ENCODE results near the gene PALD1. TPM values are rescaled to one million over a fixed set of nuclear protein-coding genes. Genes with fewer than 3 reads are reported as not detected.

The PALD1 gene
- total RNA-seq, 1 donor from 2014 or later: 1.8 TPM

- TF ChIP-seq EZH2 (IDR thresholded peaks at IDR 0.05; ENCODE audit: insufficient read depth, low read length) (no peak), CTCF (IDR thresholded peaks at IDR 0.05; ENCODE audit: insufficient read depth, low read depth, low read length) (no peak)
- H3K4me3 ChIP-seq (ENCODE audit: insufficient read depth, low read depth, low read length): no peak overlapping the region
- H3K4me1 Mint-ChIP-seq (ENCODE audit: low read depth, unreplicated experiment): peaks cover 8% of the 10 kb centered on the region
- H3K27me3 Mint-ChIP-seq (ENCODE audit: low read depth, unreplicated experiment): peaks cover 3% of the 10 kb centered on the region
- no peak overlapping the region for H3K27ac ChIP-seq (ENCODE audit: low read depth, low read length)
- no peak overlapping the region for H3K27ac Mint-ChIP-seq (ENCODE audit: unreplicated experiment)
- no peaks in the 10 kb centered on the region for H3K27me3 ChIP-seq (ENCODE audit: insufficient read depth, low read length)
- no peak overlapping the region for H3K9ac ChIP-seq (ENCODE audit: low read length)
- no peaks in the 10 kb centered on the region for H3K36me3 Mint-ChIP-seq (ENCODE audit: low read depth, unreplicated experiment)
- no peak for DNase-seq (ENCODE audit: low read depth)
- peaks cover 3% of the 10 kb centered on the region for H3K4me1 ChIP-seq (ENCODE audit: insufficient read depth, low read length)
- FAIRE-seq: no peak
- no peaks in the 10 kb centered on the region for H3K9me3 Mint-ChIP-seq (ENCODE audit: unreplicated experiment)
- no peaks in the 10 kb centered on the region for H3K36me3 ChIP-seq (ENCODE audit: insufficient read depth, low read length)
- no peak overlapping the region for H3K4me2 ChIP-seq (ENCODE audit: low read length)
- no peaks in the 10 kb centered on the region for H3K9me3 ChIP-seq (ENCODE audit: insufficient read depth, low read depth, low read length)
- H2AFZ ChIP-seq (ENCODE audit: low read depth, low read length): no peak overlapping the region
- H4K20me1 ChIP-seq (ENCODE audit: insufficient read depth, low read length): no peaks in the 10 kb centered on the region
- H3K79me2 ChIP-seq (ENCODE audit: insufficient read depth, low read length): no peaks in the 10 kb centered on the region
- H3K4me3 Mint-ChIP-seq (ENCODE audit: unreplicated experiment): no peak overlapping the region
Measured at GRCh38 chr10:70504521-70505358, 26.2 kb downstream of the PALD1 start.

- H3K9me3 Mint-ChIP-seq (ENCODE audit: unreplicated experiment): no peaks in the 10 kb centered on the region
- H3K27ac Mint-ChIP-seq (ENCODE audit: unreplicated experiment): no peak overlapping the region
- no peak overlapping the region for H3K4me3 Mint-ChIP-seq (ENCODE audit: unreplicated experiment)
- Histone ChIP-seq H3K27me3 (ENCODE audit: insufficient read depth, low read length) (no peaks in the 10 kb centered on the region), H3K79me2 (ENCODE audit: insufficient read depth, low read length) (no peaks in the 10 kb centered on the region), H3K4me2 (ENCODE audit: low read length) (no peak overlapping the region), H2AFZ (ENCODE audit: low read depth, low read length) (no peak overlapping the region), H3K9ac (ENCODE audit: low read length) (no peak overlapping the region), H3K9me3 (ENCODE audit: insufficient read depth, low read depth, low read length) (no peaks in the 10 kb centered on the region), H3K36me3 (ENCODE audit: insufficient read depth, low read length) (no peaks in the 10 kb centered on the region), H3K4me3 (ENCODE audit: insufficient read depth, low read depth, low read length) (no peak overlapping the region), H3K4me1 (ENCODE audit: insufficient read depth, low read length) (peaks cover 1% of the 10 kb centered on the region), H3K27ac (ENCODE audit: low read depth, low read length) (no peak overlapping the region), H4K20me1 (ENCODE audit: insufficient read depth, low read length) (no peaks in the 10 kb centered on the region)
- no peaks in the 10 kb centered on the region for H3K36me3 Mint-ChIP-seq (ENCODE audit: low read depth, unreplicated experiment)
- DNase-seq (ENCODE audit: low read depth) (no peak), FAIRE-seq (no peak)
- peaks cover 8% of the 10 kb centered on the region for H3K4me1 Mint-ChIP-seq (ENCODE audit: low read depth, unreplicated experiment)
- peaks cover 3% of the 10 kb centered on the region for H3K27me3 Mint-ChIP-seq (ENCODE audit: low read depth, unreplicated experiment)
- TF ChIP-seq CTCF (IDR thresholded peaks at IDR 0.05; ENCODE audit: insufficient read depth, low read depth, low read length) (no peak), EZH2 (IDR thresholded peaks at IDR 0.05; ENCODE audit: insufficient read depth, low read length) (no peak)
Measured at GRCh38 chr10:70505908-70506307, 27.3 kb downstream of the PALD1 start.

GRCh38 chr10:70507966-70508365, 29.4 kb downstream of the PALD1 start:
- TF ChIP-seq CTCF (IDR thresholded peaks at IDR 0.05; ENCODE audit: insufficient read depth, low read depth, low read length): no peak
- TF ChIP-seq EZH2 (IDR thresholded peaks at IDR 0.05; ENCODE audit: insufficient read depth, low read length): no peak
- H3K4me3 Mint-ChIP-seq (ENCODE audit: unreplicated experiment): no peak overlapping the region
- H3K9me3 Mint-ChIP-seq (ENCODE audit: unreplicated experiment): no peaks in the 10 kb centered on the region
- no peaks in the 10 kb centered on the region for H3K36me3 ChIP-seq (ENCODE audit: insufficient read depth, low read length)
- H3K4me2 ChIP-seq (ENCODE audit: low read length): no peak overlapping the region
- H3K9ac ChIP-seq (ENCODE audit: low read length): no peak overlapping the region
- peaks cover 6% of the 10 kb centered on the region for H3K27me3 Mint-ChIP-seq (ENCODE audit: low read depth, unreplicated experiment)
- H2AFZ ChIP-seq (ENCODE audit: low read depth, low read length): no peak overlapping the region
- peaks cover 7% of the 10 kb centered on the region for H3K4me1 ChIP-seq (ENCODE audit: insufficient read depth, low read length)
- no peak for DNase-seq (ENCODE audit: low read depth)
- H3K27ac ChIP-seq (ENCODE audit: low read depth, low read length): no peak overlapping the region
- no peak overlapping the region for H3K4me3 ChIP-seq (ENCODE audit: insufficient read depth, low read depth, low read length)
- no peaks in the 10 kb centered on the region for H3K9me3 ChIP-seq (ENCODE audit: insufficient read depth, low read depth, low read length)
- H3K4me1 Mint-ChIP-seq (ENCODE audit: low read depth, unreplicated experiment): peaks cover 17% of the 10 kb centered on the region
- no peaks in the 10 kb centered on the region for H4K20me1 ChIP-seq (ENCODE audit: insufficient read depth, low read length)
- H3K27ac Mint-ChIP-seq (ENCODE audit: unreplicated experiment): no peak overlapping the region
- no peaks in the 10 kb centered on the region for H3K79me2 ChIP-seq (ENCODE audit: insufficient read depth, low read length)
- no peaks in the 10 kb centered on the region for H3K27me3 ChIP-seq (ENCODE audit: insufficient read depth, low read length)
- no peaks in the 10 kb centered on the region for H3K36me3 Mint-ChIP-seq (ENCODE audit: low read depth, unreplicated experiment)
- no peak for FAIRE-seq
